Measurements from ENCODE around the gene DCTN3. TPM values are rescaled to one million over a fixed set of nuclear protein-coding genes. Genes with fewer than 3 reads are reported as not detected.

Gene DCTN3
- total and polyA plus RNA-seq, 9 of the 15 experiments (the other 6 are each of a cell fraction or from before 2014, with no cell fraction given), result 11.0 to 51.0 (median 41.9) TPM

DNA sequence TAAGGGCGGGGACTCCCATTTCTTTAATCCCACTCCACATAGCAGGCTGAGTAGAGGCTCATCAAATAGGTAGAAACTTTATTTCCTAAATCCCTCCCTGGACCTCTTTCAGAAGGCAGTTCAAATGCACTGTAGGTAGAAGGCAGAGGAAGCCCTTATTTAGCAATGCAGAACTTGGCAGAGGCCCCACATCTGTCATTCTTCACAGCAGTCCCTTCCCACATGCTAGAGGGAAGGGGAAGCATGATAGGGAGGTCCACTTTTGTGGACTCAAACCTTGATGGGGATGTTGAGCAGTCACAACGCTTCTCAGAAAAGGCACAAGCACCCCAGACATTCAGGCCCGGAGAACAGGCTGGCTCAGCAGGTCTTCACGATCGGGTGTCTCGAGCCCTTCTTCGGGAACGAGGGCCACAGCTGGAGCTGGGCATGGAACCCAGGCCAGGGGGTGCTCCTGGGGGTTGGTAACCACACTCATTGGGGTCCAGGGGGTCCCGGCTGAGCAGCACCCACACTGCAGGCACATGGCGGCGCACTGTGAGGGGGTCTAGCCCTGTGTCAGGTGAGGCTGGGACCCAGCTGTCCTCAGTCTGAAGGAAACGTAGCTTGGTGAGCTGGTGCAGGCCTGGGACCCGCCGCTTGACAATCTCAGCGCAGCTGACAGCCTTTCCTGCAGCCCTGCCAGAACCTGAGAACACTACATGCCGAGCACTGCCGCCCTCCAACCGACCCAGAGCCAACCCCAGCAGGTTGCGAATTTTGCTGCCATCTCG is 9.7 kb downstream of the DCTN3 start (continued):
- TF ChIP-seq, protein P1, sequence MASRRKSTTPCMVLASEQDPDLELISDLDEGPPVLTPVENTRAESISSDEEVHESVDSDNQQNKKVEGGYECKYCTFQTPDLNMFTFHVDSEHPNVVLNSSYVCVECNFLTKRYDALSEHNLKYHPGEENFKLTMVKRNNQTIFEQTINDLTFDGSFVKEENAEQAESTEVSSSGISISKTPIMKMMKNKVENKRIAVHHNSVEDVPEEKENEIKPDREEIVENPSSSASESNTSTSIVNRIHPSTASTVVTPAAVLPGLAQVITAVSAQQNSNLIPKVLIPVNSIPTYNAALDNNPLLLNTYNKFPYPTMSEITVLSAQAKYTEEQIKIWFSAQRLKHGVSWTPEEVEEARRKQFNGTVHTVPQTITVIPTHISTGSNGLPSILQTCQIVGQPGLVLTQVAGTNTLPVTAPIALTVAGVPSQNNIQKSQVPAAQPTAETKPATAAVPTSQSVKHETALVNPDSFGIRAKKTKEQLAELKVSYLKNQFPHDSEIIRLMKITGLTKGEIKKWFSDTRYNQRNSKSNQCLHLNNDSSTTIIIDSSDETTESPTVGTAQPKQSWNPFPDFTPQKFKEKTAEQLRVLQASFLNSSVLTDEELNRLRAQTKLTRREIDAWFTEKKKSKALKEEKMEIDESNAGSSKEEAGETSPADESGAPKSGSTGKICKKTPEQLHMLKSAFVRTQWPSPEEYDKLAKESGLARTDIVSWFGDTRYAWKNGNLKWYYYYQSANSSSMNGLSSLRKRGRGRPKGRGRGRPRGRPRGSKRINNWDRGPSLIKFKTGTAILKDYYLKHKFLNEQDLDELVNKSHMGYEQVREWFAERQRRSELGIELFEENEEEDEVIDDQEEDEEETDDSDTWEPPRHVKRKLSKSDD (conservative IDR thresholded peaks at IDR 0.05; ENCODE audit: low read length), result no peak
- no peak for TF ChIP-seq PPARD (CRISPR knock-in tag; IDR thresholded peaks at IDR 0.05)
- TF ChIP-seq PBX2 (CRISPR knock-in tag; IDR thresholded peaks at IDR 0.05; ENCODE audit: low read depth), result no peak
- 0 out of 2 replicates have a peak, but pooled peaks have one; percentile 20 for TF ChIP-seq PBX2 (tag; conservative IDR thresholded peaks at IDR 0.05; ENCODE audit: low read depth)
- TF ChIP-seq, protein P2, sequence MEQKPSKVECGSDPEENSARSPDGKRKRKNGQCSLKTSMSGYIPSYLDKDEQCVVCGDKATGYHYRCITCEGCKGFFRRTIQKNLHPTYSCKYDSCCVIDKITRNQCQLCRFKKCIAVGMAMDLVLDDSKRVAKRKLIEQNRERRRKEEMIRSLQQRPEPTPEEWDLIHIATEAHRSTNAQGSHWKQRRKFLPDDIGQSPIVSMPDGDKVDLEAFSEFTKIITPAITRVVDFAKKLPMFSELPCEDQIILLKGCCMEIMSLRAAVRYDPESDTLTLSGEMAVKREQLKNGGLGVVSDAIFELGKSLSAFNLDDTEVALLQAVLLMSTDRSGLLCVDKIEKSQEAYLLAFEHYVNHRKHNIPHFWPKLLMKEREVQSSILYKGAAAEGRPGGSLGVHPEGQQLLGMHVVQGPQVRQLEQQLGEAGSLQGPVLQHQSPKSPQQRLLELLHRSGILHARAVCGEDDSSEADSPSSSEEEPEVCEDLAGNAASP (IDR thresholded peaks at IDR 0.05), result no peak
- no peak for TF ChIP-seq ARID2 (IDR thresholded peaks at IDR 0.05)
- TF ChIP-seq ZMIZ1 (IDR thresholded peaks at IDR 0.05; ENCODE audit: low read depth in 2 of 2, low read length in 2 of 2), result no peak
- TF ChIP-seq MEIS2 (IDR thresholded peaks at IDR 0.05; ENCODE audit: partially characterized antibody), result peak; percentile 26
- TF ChIP-seq, protein P3, sequence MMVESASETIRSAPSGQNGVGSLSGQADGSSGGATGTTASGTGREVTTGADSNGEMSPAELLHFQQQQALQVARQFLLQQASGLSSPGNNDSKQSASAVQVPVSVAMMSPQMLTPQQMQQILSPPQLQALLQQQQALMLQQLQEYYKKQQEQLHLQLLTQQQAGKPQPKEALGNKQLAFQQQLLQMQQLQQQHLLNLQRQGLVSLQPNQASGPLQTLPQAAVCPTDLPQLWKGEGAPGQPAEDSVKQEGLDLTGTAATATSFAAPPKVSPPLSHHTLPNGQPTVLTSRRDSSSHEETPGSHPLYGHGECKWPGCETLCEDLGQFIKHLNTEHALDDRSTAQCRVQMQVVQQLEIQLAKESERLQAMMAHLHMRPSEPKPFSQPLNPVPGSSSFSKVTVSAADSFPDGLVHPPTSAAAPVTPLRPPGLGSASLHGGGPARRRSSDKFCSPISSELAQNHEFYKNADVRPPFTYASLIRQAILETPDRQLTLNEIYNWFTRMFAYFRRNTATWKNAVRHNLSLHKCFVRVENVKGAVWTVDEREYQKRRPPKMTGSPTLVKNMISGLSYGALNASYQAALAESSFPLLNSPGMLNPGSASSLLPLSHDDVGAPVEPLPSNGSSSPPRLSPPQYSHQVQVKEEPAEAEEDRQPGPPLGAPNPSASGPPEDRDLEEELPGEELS (CRISPR knock-in tag; IDR thresholded peaks at IDR 0.05; ENCODE audit: borderline replicate concordance), result no peak
- no peak for TF ChIP-seq RAD51 (IDR thresholded peaks at IDR 0.05; ENCODE audit: borderline replicate concordance, low read depth)
- TF ChIP-seq MIER1 (IDR thresholded peaks at IDR 0.05; ENCODE audit: low read depth), result no peak
- peak; percentile 57; the same call in 1 of the 2 replicates for TF ChIP-seq RBFOX2 (IDR thresholded peaks at IDR 0.05; ENCODE audit: low read depth, low read length)
- TF ChIP-seq POLR2B (IDR thresholded peaks at IDR 0.05; ENCODE audit: low read depth, partially characterized antibody), result no peak

All from K562 (cell line).